HG03139 (cell line): ENCODE measurements around the gene ATOH8.
"Not testable (repeated sequence)": the region's sequence is repeated elsewhere in the genome, so short reads cannot be mapped to it uniquely, and the experiment has no call there.

Experiments
- ATAC-seq: cut with Tn5 transposase; IDR thresholded peaks from one replicate; pipeline ENCODE4 v1.9.1; 2021; ENCODE audit not compliant: unreplicated experiment

ATOH8 gene

GRCh38 chr2:85753525-85754312 is at the start of gene ATOH8:
Gene ATOH8 (plus strand): TSS chr2:85753991. CDS start chr2:85754190, 199 bp downstream.
- ATAC-seq: no peak

GRCh38 chr2:85704038-85704437 is 49.8 kb upstream of the ATOH8 start:
- ATAC-seq: no peak

GRCh38 chr2:85704800-85705679 is 48.8 kb upstream of the ATOH8 start:
- ATAC-seq: no peak

- ATAC-seq: no peak
Observed at GRCh38 chr2:85705680-85706039, 48.1 kb upstream of the ATOH8 start.

GRCh38 chr2:85706063-85706462 is 47.7 kb upstream of the ATOH8 start:
- no peak for ATAC-seq

- no peak for ATAC-seq
Observed at GRCh38 chr2:85706599-85707296, 47.0 kb upstream of the ATOH8 start.

- no peak for ATAC-seq
Observed at GRCh38 chr2:85707304-85707703, 46.5 kb upstream of the ATOH8 start.

GRCh38 chr2:85708641-85709040 is 45.1 kb upstream of the ATOH8 start:
- no peak for ATAC-seq

- no peak for ATAC-seq
Observed at GRCh38 chr2:85709401-85709811, 44.4 kb upstream of the ATOH8 start.

GRCh38 chr2:85710687-85711577 is 42.9 kb upstream of the ATOH8 start:
- ATAC-seq: no peak

- no peak for ATAC-seq
Observed at GRCh38 chr2:85711578-85712060, 42.2 kb upstream of the ATOH8 start.

- no peak for ATAC-seq
Observed at GRCh38 chr2:85712336-85712735, 41.5 kb upstream of the ATOH8 start.

GRCh38 chr2:85712849-85713612 is 40.8 kb upstream of the ATOH8 start:
- no peak for ATAC-seq

- no peak for ATAC-seq
Observed at GRCh38 chr2:85713836-85714235, 40.0 kb upstream of the ATOH8 start.

GRCh38 chr2:85714421-85714820 is 39.4 kb upstream of the ATOH8 start:
- not testable (repeated sequence) for ATAC-seq

- no peak for ATAC-seq
Observed at GRCh38 chr2:85714841-85715240, 39.0 kb upstream of the ATOH8 start.

GRCh38 chr2:85716346-85716914 is 37.4 kb upstream of the ATOH8 start:
- ATAC-seq: no peak

GRCh38 chr2:85717308-85718008 is 36.3 kb upstream of the ATOH8 start:
- ATAC-seq: no peak

- ATAC-seq: no peak
Observed at GRCh38 chr2:85718009-85718391, 35.8 kb upstream of the ATOH8 start.
